Gastrocnemius medialis (tissue), 4 donors: Measurements from ENCODE around the gene LRRC3B. TPM values are rescaled to one million over a fixed set of nuclear protein-coding genes. Genes with fewer than 3 reads are reported as not detected.

Source experiments
- ATAC-seq, 2 donors: fragments of 150-250 bp; one replicate each; pipeline ENCODE4 v1.9.1; 2016
- DNase-seq, 2 donors: peaks; one replicate each; pipeline ENCODE4 v3.0.0-alpha.2; 2019
- H3K27ac ChIP-seq, 4 donors: fragments of 200-600 bp; sonication (generic); 1 replicate in 1 of 4; 2 replicates in 3 of 4; pipeline ENCODE4 v1.5.1; 2016 to 2018; ENCODE audit warnings: mild to moderate bottlenecking in 2 of 4, moderate library complexity in 1 of 4
- H3K27me3 ChIP-seq, 3 donors: fragments of 200-600 bp; sonication (generic) in 2 of 3; 1 replicate in 1 of 3; 2 replicates in 2 of 3; pipeline versions ENCODE4 v1.5.1 to v1.6.0; 2016 to 2019; ENCODE audit warnings: mild to moderate bottlenecking in 1 of 3, moderate library complexity in 1 of 3
- H3K36me3 ChIP-seq, 2 donors: fragments of 200-600 bp; sonication (generic) in 1 of 2; one replicate each; pipeline ENCODE4 v1.5.1; 2017 to 2018
- H3K4me1 ChIP-seq, 2 donors: fragments of 200-600 bp; sonication (generic) in 1 of 2; one replicate each; pipeline ENCODE4 v1.5.1; 2016 to 2017; ENCODE audit warnings: mild to moderate bottlenecking in 2 of 2
- H3K4me3 ChIP-seq, 4 donors: fragments of 200-600 bp; sonication (generic) in 3 of 4; 1 replicate in 1 of 4; 2 replicates in 3 of 4; pipeline ENCODE4 v1.5.1; 2016 to 2019; ENCODE audit warnings: mild to moderate bottlenecking in 2 of 4
- H3K9me3 ChIP-seq, 3 donors: fragments of 200-600 bp; sonication (generic) in 2 of 3; 1 replicate in 1 of 3; 2 replicates in 2 of 3; pipeline ENCODE4 v1.5.1; 2016 to 2019
- CTCF ChIP-seq, 5 experiments: fragments of 450-650 bp in 3 of 5; fragments of 200-600 bp in 2 of 5; sonication (generic) in 2 of 5; IDR thresholded peaks in 4 of 5; conservative IDR thresholded peaks in 1 of 5; 1 replicate in 4 of 5; 2 replicates in 1 of 5; pipeline ENCODE4 v1.5.1; 2016 to 2019; ENCODE audit warnings: antibody characterized with exemption in 5 of 5, mild to moderate bottlenecking in 3 of 5, moderate library complexity in 3 of 5
- POLR2A ChIP-seq, 2 donors: fragments of 450-650 bp; IDR thresholded peaks; one replicate each; pipeline ENCODE4 v1.6.1; 2017; ENCODE audit warnings: antibody characterized with exemption in 2 of 2, mild to moderate bottlenecking in 2 of 2, moderate library complexity in 2 of 2
- in situ Hi-C, 4 donors: fragments of 200-750 bp; cut with MboI; loops; one replicate each; pipeline versions ENCODE4 v1.15.0 to v1.8.0; 2017; ENCODE audit warnings: low sequenced_read_pairs in 4 of 4
- intact Hi-C: fragments of 100-400 bp; cut with DNase I; formaldehyde crosslinking; loops from one replicate; pipeline ENCODE4 v1.15.1; 2023; ENCODE audit warnings: low total_unique reads
- total RNA-seq, 4 donors: library from RNA; depleted of rRNA; stranded (reverse); fragments of >200 nt; gene quantifications; one replicate each; pipeline versions ENCODE4 v1.1.0 to v1.2.3, GENCODE V29; 2016

LRRC3B gene
- total RNA-seq, 4 donors from 2014 or later: 0.07 to 4.4 (median 1.3) TPM

GRCh38 chr3:26614006-26614685 lies 8.4 kb upstream of the LRRC3B start:
- peak overlapping the region in 3 of 4 donors; percentile 1 to 46 (median 4) for H3K27ac ChIP-seq

GRCh38 chr3:26621176-26621575 lies 1.4 kb upstream of the LRRC3B start:
- H3K27me3 ChIP-seq: peaks cover 0 to 27% (median 25%) of the 10 kb centered on the region in 3 donors

More at GRCh38 chr3:26614006-26614685, 8.4 kb upstream of the LRRC3B start:
- no peaks in the 10 kb centered on the region for H3K36me3 ChIP-seq
- intact Hi-C loops (no loop called here), in situ Hi-C loops (no loop called here)
- no peaks in the 10 kb centered on the region for H3K9me3 ChIP-seq
- TF ChIP-seq POLR2A (IDR thresholded peaks at IDR 0.05) (no peak), CTCF (IDR thresholded peaks at IDR 0.05 in 4 of 5, conservative IDR thresholded peaks at IDR 0.05 in 1 of 5) (no peak)
- peak overlapping the region in 2 of 4 donors; percentile 6 to 7 for H3K4me3 ChIP-seq
- no peaks in the 10 kb centered on the region for H3K27me3 ChIP-seq
- ATAC-seq: peak; percentile 44 to 69
- peaks cover 2 to 6% of the 10 kb centered on the region in 2 donors for H3K4me1 ChIP-seq
- DNase-seq: no peak

GRCh38 chr3:26621906-26622620 lies 509 bp upstream of the LRRC3B start:
- DNase-seq (no peak), ATAC-seq (peak in 1 of 2 donors; percentile 7)
- H3K27ac ChIP-seq: peak overlapping the region; percentile 10 to 55 (median 32)
- in situ Hi-C loops: no loop called here
- intact Hi-C loops: no loop called here
- peaks cover 0 to 27% (median 25%) of the 10 kb centered on the region in 3 donors for H3K27me3 ChIP-seq
- no peaks in the 10 kb centered on the region for H3K36me3 ChIP-seq
- peaks cover 5 to 14% of the 10 kb centered on the region in 2 donors for H3K4me1 ChIP-seq
- no peaks in the 10 kb centered on the region for H3K9me3 ChIP-seq
- TF ChIP-seq CTCF (IDR thresholded peaks at IDR 0.05 in 4 of 5, conservative IDR thresholded peaks at IDR 0.05 in 1 of 5) (no peak), POLR2A (IDR thresholded peaks at IDR 0.05) (no peak)
- H3K4me3 ChIP-seq: peak overlapping the region; percentile 49 to 68 (median 52)

More at GRCh38 chr3:26621176-26621575, 1.4 kb upstream of the LRRC3B start:
- Histone ChIP-seq H3K9me3 (no peaks in the 10 kb centered on the region), H3K4me1 (peaks cover 5 to 14% of the 10 kb centered on the region in 2 donors), H3K4me3 (peak overlapping the region in 1 of 4 donors; percentile 68), H3K27ac (peak overlapping the region in 1 of 4 donors; percentile 55), H3K36me3 (no peaks in the 10 kb centered on the region)
- no peak for ATAC-seq
- intact Hi-C loops (no loop called here), in situ Hi-C loops (no loop called here)
- TF ChIP-seq CTCF (IDR thresholded peaks at IDR 0.05 in 4 of 5, conservative IDR thresholded peaks at IDR 0.05 in 1 of 5) (no peak), POLR2A (IDR thresholded peaks at IDR 0.05) (no peak)
- DNase-seq: no peak

GRCh38 chr3:26623419-26624208 lies 1.0 kb downstream of the LRRC3B start:
- H3K27me3 ChIP-seq: peaks cover 0 to 27% (median 25%) of the 10 kb centered on the region in 3 donors
- in situ Hi-C loops: no loop called here
- ATAC-seq: peak in 1 of 2 donors; percentile 4

More at GRCh38 chr3:26623419-26624208, 1.0 kb downstream of the LRRC3B start:
- Histone ChIP-seq H3K27ac (no peak overlapping the region), H3K36me3 (no peaks in the 10 kb centered on the region), H3K9me3 (no peaks in the 10 kb centered on the region), H3K4me3 (peak overlapping the region; percentile 49 to 68 (median 52)), H3K4me1 (peaks cover 5 to 14% of the 10 kb centered on the region in 2 donors)
- TF ChIP-seq POLR2A (IDR thresholded peaks at IDR 0.05): no peak
- TF ChIP-seq CTCF (IDR thresholded peaks at IDR 0.05 in 4 of 5, conservative IDR thresholded peaks at IDR 0.05 in 1 of 5): no peak
- intact Hi-C loops: no loop called here
- no peak for DNase-seq
